GM21786 (cell line): ENCODE measurements around the gene CDADC1.
A peak's percentile ranks its signal among the peaks of the same experiment; 100 is the strongest.

Experiments
- ATAC-seq: cut with Tn5 transposase; IDR thresholded peaks from one replicate; pipeline ENCODE4 v1.9.1; 2021; ENCODE audit not compliant: unreplicated experiment

Gene CDADC1

GRCh38 chr13:49235856-49236431 lies 11.8 kb upstream of the CDADC1 start:
- ATAC-seq: no peak

GRCh38 chr13:49238621-49239020 lies 9.1 kb upstream of the CDADC1 start:
- ATAC-seq: no peak

- peak; percentile 61 for ATAC-seq
Observed at GRCh38 chr13:49240017-49240416, 7.7 kb upstream of the CDADC1 start.

GRCh38 chr13:49241296-49241695 lies 6.4 kb upstream of the CDADC1 start:
- ATAC-seq: no peak

- ATAC-seq: no peak
Observed at GRCh38 chr13:49245101-49245500, 2.6 kb upstream of the CDADC1 start.

- peak; percentile 28 for ATAC-seq
Observed at GRCh38 chr13:49246850-49247642, 679 bp upstream of the CDADC1 start.

- no peak for ATAC-seq
Observed at GRCh38 chr13:49248622-49249002, 887 bp downstream of the CDADC1 start.

GRCh38 chr13:49251326-49251725 lies 3.6 kb downstream of the CDADC1 start:
- ATAC-seq: no peak

- ATAC-seq: no peak
Observed at GRCh38 chr13:49253310-49253709, 5.6 kb downstream of the CDADC1 start.

GRCh38 chr13:49254007-49254406 lies 6.3 kb downstream of the CDADC1 start:
- ATAC-seq: no peak

- no peak for ATAC-seq
Observed at GRCh38 chr13:49256841-49257240, 9.1 kb downstream of the CDADC1 start.

GRCh38 chr13:49258089-49258796 lies 10.5 kb downstream of the CDADC1 start:
- ATAC-seq: no peak

- no peak for ATAC-seq
Observed at GRCh38 chr13:49259586-49259985, 11.9 kb downstream of the CDADC1 start.

GRCh38 chr13:49262634-49263033 lies 14.9 kb downstream of the CDADC1 start:
- ATAC-seq: no peak

- no peak for ATAC-seq
Observed at GRCh38 chr13:49265822-49266221, 18.1 kb downstream of the CDADC1 start.

- ATAC-seq: no peak
Observed at GRCh38 chr13:49271264-49271663, 23.5 kb downstream of the CDADC1 start.

GRCh38 chr13:49272296-49272695 lies 24.6 kb downstream of the CDADC1 start:
- ATAC-seq: no peak

- no peak for ATAC-seq
Observed at GRCh38 chr13:49278211-49278610, 30.5 kb downstream of the CDADC1 start.

- ATAC-seq: no peak
Observed at GRCh38 chr13:49279112-49279511, 31.4 kb downstream of the CDADC1 start.

GRCh38 chr13:49279885-49280284 lies 32.2 kb downstream of the CDADC1 start:
- ATAC-seq: no peak

GRCh38 chr13:49287995-49288394 lies 40.3 kb downstream of the CDADC1 start:
- no peak for ATAC-seq

- ATAC-seq: no peak
Observed at GRCh38 chr13:49288458-49288857, 40.7 kb downstream of the CDADC1 start.
